Hematopoietic multipotent progenitor cell treated with erythropoietin and hydrocortisone succinate and interleukin-3 and kit ligand, for 4 days (in vitro differentiated cells): ENCODE measurements around the gene CCDC85C.

Experiments
- DNase-seq: peaks from one replicate; pipeline ENCODE4 v3.0.0-alpha.2; 2015

The CCDC85C gene

GRCh38 chr14:99604766-99605298 lies 825 bp upstream of the CCDC85C start:
- DNase-seq, result peak; percentile 43

DNA sequence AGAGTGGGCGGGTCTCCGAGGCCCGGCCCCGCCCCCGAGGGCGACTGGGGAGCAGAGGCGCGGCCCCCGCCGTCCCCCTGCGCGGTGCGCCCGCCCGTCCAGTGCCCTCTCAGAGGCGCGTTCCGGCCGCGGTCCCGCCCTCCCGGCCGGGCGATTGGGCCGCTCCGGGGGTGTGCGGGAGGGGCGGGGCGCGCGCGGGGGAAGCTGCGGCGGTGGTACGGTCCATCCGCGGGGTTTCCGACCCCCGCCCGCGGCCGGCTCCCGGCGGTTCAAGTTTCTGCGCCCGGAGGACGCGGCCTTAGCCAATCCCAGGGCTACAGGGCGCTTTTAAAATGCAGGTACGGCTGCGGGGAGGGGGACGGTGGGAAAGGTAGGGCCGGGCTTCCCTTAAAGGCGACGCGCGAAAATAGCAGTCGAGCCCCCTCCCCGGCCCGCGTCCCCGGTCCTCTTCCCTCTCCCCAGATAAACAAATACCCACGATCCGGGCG lies 315 bp upstream of the CCDC85C start:
- peak; percentile 94 for DNase-seq

GRCh38 chr14:99602788-99603415 lies 1.1 kb downstream of the CCDC85C start:
- no peak for DNase-seq

DNA sequence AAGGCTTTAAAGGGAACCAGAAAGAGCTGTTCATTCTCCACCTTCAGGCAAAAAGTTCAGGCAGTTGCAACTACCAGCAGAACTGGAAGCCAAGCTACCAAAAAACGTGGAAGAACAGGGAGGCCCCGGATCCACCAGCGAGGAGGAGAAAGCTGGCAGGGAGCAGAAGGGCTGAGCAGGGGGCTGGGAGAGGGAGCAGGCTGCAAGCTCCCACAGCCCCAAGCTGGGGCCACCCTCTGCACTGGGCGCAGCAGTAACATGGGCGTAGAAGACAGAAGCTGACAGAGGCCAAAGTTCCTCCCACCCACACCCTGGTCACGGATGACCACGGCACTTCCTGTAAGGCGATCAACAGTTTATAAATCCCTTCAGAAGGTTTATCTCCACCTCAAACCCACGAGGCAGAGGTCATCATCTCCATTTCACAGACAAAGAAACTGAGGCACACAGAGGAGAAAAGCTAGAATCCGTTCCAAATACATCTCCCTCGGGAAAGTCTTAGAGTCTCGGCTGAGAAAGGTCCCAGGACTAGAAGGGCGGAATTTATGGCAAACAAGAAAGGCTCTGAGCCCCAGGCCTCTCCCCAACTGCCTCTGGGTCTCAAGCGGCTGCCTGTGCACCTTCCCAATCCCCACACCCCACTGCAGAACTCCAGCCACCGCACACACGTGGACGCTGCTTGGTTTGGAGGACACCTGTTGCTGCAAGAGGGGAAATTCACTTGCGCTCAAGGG lies 1.8 kb downstream of the CCDC85C start:
- DNase-seq, result peak; percentile 30

GRCh38 chr14:99601361-99601831 lies 2.6 kb downstream of the CCDC85C start:
- DNase-seq, result no peak

- DNase-seq, result no peak
Observed at GRCh38 chr14:99600232-99600888, 3.6 kb downstream of the CCDC85C start.

DNA sequence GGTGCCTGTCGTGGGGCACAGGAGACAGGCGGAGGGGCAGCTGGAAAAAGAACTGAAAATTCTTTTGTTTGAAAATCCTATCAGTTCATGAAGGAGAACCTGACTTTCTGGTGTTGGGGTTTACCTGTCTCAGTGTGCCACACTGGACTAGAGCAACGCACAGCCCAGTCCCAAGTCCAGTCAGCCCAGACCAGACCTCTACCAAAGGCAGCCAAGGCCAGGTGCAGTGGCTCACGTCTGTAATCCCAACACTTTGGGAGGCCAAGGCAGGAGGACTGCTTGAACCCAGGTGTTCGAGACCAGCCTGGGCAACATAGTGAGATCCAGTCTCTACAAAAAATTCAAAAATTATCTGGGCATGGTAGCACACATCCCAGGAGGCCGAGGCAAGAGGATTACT lies 4.6 kb downstream of the CCDC85C start:
- DNase-seq, result no peak

DNA sequence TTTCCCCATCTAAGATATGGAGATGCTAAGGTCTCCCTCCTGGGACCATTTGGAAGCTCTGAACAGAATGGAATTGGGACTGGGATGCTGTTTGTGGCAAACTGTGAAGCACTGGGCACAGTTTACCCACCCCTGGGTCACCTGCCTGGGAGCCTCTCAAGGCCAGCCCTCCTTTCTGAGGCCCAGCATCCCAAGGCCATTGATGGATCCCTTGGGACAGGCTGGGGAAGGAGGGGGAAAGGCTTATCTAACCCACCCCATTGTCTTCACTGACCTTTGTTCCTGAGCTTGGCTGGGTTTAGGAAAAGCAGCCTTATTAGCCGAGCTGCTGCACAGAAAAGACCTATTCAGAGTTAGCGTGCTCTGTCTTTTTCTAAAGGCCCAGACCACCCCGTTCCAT lies 5.2 kb downstream of the CCDC85C start:
- DNase-seq, result no peak

DNA sequence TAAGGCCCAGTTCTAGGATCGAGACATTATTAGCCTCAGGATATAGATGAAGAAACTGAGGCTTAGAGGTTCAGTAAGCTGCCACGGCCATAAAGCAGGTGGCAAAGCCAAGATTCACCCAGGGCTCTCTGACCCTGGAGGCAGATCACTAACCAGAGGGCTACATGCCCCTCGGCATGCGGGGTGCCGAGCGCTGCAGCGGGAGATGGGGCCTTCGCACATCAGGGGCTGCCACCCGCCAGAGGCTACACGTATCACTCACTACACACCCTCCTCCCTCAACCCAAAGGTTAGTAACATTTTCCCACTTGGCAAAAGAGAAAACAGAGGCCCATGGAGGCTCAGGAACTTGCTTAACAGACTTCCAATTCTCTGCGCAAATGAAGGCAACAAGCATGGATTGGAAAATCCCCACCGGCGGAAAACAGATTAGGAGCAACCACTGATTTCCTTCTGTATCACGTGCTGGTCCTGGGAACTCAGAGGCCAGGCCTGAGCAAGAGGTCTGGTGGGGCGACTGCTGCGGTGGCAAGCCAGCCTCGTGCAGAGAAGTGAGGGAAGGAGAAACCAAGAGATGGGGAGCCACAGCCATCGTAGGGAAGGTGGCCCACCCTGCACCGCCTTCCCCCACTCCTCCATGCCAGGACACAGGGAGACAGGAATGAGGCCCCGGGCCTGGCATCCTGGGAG lies 6.0 kb downstream of the CCDC85C start:
- no peak for DNase-seq

DNA sequence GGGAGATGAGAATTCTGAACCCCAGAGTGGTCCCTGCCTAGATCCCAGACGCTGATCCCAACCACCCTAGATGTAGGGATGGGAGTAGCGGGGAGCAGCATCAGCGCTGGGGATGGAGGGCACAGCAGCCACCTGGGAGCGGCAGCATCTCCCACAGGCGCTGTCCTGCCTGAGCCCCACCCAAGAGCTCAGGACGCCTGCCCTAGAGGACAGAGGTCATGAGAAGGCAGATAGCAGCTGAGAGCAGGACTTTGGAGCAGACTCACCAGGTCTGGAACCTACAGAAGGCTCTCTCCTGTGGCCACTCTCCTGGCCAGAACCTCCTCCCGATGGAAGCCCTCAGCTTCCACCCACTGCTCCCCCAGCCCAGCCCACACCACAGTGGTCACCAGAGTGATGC lies 7.2 kb downstream of the CCDC85C start:
- no peak for DNase-seq

DNA sequence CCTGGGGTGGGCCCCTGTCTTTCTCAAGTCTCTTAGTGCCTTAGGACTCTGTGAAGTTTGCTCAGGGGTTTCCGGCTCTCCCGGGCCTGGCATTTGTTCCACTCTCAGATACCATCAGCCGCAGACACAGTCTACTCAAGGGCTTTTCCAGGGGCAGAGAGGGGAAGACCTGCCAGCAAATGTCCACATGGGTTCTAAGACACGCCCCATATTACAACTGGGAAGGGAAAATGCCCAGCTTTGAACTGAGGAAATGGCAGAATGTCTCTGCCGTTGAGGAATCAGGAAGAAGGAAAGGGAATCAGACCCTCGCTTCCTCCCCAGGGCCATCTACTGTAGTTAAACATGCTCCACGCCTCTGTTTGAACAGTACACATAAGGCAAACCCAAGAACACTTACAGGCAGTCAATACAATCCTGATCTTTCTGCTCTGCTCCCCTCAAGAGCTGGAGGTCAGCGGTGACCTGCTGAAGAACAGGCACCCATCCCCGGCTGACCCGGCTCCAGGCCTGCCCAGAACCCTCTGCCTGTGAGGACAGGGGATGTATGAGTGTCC lies 7.9 kb downstream of the CCDC85C start:
- DNase-seq, result no peak

- DNase-seq, result no peak
Observed at GRCh38 chr14:99595524-99595923, 8.5 kb downstream of the CCDC85C start.

DNA sequence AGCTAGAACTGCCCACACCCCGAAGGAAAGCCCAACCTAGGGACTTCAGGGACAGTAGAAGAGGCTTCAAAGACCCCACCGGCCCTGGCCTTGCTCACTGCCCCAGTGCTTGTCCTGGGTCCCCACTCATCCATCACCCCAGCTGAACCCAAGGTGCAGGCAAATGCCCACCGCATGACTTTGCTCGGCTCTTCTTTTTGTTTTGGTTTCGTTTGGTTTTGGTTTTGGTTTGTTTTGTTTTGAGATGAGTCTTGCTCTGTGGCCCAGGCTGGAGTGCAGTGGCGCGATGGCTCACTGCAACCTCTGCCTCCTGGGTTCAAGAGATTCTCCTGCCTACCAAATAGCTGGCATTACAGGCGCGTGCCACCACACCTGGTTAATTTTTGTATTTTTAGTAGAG lies 9.0 kb downstream of the CCDC85C start:
- no peak for DNase-seq

DNA sequence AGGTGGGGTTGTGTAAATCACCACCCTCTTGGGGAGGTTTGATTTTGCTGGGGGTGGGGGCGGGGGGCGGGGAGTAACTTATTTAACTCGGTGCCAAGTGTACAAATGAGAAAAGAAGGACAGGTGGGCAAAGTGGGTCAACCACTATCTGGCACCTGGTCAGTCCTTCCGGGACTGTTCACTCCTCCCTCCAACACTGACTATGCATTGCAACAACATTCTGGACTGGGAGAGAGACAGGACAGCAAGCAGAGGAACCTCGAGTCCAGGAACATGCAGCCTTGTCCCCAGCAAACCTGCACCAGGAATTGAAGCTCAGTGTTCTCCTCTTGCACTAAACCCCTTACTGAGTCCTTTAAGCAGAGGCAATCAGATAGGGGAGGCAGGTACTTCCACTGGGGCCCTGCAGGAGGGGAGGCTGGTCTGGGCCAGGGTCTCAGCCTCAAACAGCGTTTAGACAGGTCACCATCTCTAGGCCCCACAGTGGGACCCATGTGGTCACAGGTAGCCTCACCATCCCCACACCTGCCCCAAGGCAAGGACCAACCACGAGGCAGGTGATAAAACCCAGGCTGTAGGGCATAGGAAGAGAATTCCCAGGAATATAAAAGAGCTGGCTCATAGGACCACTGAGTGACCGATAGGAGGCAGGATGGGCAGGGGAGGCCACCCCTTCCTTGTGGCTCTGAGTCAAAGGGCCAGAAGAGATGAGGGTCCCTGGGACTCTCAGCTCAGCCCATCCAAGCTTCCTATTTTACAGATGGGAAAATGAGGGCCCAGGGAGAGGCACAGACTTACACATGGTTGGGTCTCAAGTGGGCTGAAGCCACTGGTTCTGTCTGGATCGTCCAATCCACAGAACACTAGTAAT lies 9.8 kb downstream of the CCDC85C start:
- no peak for DNase-seq

GRCh38 chr14:99592933-99593753 lies 10.9 kb downstream of the CCDC85C start:
- no peak for DNase-seq

DNA sequence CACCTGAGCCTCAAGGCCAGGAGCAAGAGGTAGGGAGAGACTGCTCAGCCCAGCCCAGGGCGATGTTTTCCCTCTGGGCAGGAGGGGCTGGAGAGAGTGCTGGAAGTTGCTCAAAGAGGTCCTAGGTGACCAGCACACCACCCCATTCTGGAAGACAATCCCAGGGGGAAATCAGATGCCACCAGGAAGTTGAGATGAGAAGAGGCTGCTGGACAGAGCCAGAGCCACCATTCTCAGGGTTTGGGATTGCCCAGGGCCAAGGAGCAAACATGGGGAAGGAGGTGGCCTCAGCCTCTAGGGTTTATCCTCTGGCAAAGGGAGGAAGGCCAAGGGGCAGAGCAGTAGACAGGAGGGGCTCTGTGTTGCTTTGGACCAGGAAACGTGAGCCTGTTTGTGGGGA lies 11.6 kb downstream of the CCDC85C start:
- no peak for DNase-seq

DNA sequence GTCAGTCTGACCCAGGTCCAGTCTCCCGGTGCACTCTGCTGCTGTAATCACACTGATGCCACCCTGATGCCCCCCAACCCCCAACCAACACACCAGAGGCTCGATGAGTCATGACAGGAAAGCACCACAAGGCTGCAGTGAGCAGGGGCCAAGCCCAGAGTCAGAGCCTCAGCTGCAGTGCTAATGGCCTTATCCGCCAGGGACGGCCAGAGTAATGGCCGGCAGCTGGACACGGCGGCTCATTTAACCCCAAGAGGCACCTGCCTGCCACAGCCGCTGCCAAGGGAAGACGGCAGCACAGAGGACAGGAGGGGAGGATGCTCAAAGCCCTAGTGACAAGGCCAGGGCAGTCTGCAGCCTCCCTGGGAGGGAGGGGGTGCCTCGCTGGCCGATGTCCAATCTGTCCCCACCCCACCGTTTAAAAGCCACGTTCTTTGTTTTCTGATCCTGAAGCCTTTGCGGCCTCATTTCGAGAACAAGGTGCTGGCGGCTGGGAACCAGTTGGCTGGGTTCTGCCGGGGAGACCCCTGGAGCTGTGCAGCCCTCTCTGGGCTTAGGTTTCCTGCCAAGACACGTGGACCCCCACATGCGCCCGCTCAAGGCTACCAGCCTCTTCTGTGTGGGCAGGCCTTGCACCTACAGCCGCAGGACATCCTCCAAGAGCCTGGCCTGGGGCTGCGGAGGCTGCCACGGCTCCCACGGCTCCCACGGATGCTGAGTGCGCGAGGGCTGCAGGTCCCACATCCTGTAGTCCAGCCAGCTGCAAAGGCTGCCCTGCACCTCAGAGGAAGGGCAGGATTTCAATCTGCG lies 13.1 kb downstream of the CCDC85C start:
- DNase-seq, result peak; percentile 23

DNA sequence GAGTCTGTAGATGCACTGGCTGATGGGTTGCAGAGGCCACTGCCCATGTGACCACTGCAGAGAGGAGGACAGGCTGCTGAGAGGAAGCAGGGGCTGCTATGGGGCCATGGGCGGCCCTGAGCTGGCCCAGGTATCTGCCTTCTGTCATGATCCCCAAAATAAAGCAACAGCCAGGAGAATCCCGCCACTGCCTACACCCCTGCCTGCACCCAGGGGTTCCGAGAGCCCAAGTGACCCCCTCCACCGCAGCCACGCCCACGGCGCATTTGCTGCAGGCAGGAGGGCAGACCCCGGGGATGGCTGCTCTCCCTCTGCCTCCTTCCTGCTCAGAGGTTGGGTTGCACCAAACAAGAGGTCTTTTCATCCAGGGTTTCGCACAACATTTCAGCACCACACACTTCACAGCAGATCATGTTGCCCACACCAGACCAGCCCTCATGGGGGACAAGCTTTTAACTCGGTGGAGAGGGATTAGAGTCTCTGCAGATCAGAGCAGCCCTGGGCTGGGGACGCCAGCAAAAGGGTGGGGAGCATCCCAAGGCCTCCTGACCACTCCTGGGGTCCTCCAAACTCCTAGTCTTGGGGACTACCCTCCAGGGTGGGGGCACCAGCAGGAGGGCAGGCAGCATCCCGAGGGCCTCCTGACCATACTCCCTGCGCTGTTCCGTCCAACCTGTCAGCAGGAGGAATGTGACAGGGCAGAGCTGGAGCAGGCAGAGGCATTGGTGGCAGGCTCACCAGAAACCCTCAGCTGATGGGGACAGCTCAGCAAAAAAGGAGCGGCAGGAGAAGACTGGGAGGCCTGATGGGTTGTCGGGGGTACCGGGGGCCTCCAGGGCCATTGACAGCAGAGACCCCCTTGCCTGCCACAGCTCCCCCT lies 14.1 kb downstream of the CCDC85C start:
- no peak for DNase-seq

DNA sequence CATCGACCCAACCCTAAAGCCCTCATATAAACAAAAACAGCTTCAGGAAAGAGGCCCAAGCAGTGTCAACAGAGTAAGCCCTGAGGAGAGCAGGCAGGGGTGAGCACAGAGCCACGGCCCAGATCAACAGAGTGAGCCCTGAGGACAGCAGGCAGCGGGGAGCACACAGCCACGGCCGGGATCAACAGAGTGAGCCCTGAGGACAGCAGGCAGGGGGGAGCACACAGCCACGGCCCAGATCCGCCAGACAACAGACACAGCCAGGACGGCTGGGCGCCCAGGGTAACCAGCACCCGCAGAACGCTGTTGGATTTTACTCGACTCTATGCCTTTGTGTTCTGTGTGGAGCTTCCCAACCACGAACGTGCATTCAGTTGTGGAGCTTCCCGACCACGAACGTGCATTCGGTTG lies 15.0 kb downstream of the CCDC85C start:
- DNase-seq, result no peak
